Germinal center (tissue), 1 donor: Measurements from ENCODE around the gene DSCAML1.

ENCODE experiments used
- DNase-seq: peaks from one replicate; pipeline ENCODE4 v3.0.0; 2012; ENCODE audit warnings: mixed read lengths, low spot score

The DSCAML1 gene

GRCh38 chr11:117490911-117491310, 306.1 kb downstream of the DSCAML1 start:
- no peak for DNase-seq

GRCh38 chr11:117489999-117490679, 306.9 kb downstream of the DSCAML1 start:
- DNase-seq = no peak

DNA sequence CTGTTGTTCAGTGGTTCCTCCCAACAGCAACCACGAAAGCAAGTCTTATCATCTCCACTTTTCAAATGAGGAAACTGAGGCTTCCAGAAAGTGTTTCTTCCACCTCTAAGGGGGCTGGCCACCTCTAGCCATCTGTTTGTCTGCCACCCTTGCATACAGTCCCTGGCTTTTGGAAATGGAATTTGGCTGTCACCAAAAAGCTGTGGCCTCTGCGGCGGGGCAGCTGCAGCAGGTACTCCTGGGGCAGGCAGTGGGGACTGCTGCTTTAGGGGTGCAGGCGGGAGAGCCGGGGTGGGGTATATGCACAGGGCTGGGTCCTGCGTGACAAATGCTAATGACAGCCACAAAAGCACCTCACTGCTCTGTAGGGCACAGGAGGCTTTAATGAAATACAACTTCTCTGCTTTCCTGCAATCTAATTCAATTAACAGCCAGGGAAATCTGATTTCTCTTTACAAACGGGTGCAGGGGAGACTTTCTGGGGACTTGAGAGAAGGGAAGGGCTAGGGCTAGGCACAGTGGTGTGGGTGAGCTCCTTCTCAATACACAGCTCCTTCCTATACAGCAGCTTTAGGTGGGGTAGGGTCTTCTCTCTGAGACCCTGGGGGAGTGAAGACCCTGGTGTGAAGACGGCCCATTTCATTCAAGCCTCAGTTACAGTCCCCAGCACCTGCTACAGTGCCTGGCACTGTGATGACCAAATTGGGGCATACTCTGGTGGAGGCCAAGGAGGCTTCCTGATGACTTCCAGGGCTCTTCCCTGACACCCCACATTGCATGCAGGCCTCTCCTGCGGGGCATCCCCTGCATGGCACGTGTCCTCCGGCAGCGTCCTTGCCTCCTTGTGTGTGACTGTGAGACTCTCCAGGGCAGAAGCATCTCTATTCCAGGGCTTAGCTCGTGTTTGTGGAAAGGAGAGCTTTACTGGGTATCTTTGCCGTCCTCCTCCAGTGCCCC, 307.7 kb downstream of the DSCAML1 start:
- DNase-seq = no peak

DNA sequence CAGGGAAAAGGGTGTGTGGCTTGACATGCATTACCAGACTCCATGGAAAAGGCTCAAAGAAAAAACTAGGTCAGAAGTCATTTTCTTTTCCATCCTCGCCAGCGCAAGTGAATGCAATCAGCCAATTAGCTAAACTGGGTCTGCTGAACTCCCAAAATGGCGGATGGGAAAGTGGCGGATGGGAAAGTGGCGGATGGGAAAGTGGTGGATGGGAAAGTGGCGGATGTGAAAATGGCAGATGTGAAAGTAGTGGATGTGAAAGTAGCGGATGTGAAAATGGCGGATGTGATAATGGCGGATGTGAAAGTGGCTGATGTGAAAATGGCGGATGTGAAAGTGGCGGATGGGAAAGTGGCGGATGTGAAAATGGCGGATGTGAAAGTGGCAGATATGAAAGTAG, 311.0 kb downstream of the DSCAML1 start:
- DNase-seq = no peak

- no peak for DNase-seq
Observed at GRCh38 chr11:117484156-117484555, 312.9 kb downstream of the DSCAML1 start.

- DNase-seq = no peak
Observed at GRCh38 chr11:117483372-117483771, 313.6 kb downstream of the DSCAML1 start.

GRCh38 chr11:117482881-117483280, 314.1 kb downstream of the DSCAML1 start:
- no peak for DNase-seq

- no peak for DNase-seq
Observed at GRCh38 chr11:117481885-117482284, 315.1 kb downstream of the DSCAML1 start.

DNA sequence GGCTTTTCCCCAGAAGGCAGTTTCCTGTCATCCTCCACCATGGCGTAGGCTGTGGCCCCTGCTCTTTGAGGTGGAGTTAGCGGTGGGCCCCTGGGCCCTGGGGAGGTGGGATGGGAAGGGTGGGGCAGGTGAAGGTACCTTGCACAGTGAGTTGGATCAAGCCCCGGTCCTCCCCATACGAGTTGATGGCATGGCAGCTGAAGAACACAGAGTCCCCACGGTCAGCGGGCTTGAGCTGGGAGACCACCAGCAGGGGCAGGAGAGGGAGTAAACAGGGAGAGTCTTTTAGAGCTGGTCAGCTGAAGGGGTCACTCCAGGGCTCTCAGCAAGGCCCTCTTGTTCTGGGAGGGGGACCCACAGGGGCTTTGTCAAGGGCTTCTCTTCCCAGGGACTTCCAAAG, 316.0 kb downstream of the DSCAML1 start:
- DNase-seq = no peak

DNA sequence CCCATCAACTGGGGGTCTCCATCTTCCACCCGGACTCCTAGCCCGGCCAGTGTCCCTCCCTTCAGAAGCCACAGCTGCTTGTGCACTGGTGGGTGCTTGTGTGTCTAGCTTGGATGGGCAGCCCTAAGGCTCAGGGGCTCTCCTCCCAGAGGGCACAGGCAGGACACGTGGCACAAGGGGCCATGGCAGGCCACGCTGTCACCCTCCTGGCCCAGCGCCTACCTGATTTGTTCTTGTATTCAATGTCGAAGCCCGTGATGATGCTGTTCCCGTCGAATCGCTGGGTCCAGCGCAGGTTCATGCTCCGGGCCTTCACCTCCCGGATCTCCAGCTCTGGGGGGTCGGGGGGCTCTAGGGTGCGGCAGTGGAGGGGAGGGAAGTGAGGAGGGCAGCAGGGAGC, 316.8 kb downstream of the DSCAML1 start:
- DNase-seq = no peak

GRCh38 chr11:117479372-117479771, 317.6 kb downstream of the DSCAML1 start:
- DNase-seq = peak; percentile 62

GRCh38 chr11:117478926-117479325, 318.1 kb downstream of the DSCAML1 start:
- no peak for DNase-seq

DNA sequence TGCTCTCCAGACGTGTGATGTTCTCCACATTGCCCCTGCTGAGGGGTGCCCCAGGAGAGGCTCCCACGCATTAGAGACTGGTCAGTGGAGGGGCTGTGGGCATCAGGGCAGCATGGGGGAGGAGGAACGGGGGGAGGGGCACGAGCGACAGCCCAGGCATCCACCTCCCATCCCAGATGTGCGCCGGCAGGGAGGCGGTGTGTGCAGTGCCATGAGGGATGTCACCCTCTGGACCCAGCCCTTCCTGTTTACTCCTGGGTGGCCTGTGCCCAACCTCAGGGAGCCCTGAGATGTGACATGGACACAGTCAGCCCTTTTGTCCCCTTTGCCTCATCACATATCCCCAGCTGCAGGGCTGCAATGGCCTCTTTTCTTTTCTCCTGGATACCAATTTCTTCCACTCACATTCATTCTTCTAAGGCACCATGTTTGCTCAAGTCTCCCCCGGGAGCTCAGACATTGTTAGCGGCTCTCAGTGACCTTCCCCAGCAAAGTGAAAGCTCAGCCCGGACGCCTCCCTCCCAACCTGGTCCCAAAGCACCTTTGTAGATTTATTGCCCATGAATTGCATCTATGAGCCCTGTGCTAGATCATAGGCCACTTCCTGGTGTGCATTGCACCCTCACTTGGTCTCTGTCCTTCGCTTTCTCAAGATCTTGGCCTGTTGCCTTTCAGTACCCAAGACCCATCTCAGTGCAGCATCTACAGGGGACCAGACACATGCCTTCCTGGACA, 318.7 kb downstream of the DSCAML1 start:
- DNase-seq = no peak

- no peak for DNase-seq
Observed at GRCh38 chr11:117477721-117478120, 319.3 kb downstream of the DSCAML1 start.

DNA sequence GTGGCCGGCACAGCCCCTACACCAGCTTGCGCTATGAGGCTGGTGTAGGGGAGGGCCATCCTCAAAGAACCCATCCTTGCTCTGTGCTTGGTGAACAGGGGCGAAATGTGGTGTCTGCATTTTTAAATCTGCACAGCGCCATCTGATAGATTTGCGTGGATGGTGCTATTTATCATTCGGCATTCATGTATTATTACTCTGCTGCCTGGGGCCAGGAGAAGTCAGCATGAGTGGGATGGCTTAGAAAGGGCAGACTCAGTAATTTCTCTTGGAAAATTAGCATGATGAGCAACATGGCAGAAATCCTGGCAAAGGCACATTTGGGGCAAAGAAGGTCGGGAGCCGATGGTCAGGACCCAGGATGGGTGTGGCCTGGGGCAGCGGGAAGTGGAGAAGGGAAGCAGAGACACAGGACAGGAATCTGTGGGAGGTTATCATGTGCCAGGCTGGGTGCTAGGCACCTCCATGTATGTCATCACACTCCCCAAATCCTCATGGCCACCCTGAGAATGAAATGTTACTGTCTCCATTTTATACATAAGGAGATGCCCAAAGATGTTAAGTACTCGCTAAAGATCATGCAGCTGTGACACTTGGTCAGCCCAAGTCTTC, 320.4 kb downstream of the DSCAML1 start:
- no peak for DNase-seq

DNA sequence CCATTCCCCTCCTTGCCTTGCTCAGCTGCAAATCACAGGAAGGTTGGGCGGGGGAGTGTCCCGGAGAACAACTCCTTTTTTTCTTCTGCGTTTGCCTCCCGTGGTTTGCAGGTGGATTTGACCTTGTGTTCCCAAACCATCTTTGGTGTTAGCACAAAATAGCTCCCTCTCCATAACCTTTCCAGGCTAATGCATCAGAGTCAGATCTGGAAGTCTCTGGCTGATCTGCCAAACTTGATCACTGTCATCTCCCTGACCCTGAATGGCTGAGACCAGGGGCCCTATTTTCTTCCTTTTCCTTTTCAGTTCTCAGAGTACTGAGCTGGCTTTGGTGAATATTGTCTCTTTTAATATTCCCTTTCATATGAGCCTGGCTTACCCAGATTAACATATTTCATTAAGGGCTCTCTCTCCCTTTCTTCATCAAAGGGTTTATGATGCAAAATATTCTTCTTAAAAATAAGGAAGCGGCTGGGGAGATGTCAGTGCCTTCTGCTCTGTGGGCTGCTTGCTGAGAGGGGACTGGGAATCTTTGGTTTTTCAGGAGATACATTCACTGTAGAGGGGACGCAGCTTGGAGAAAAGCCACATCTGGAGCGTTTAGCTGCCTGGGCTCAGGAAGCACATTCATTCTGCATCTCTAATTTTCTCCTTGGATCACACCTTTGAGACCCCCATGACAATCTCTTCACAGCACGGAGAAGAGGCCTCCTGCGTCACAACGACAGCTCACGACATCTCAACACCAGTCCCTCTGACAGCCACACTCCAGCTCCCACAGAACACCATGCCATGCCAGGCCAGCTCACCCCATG, 321.1 kb downstream of the DSCAML1 start:
- no peak for DNase-seq

GRCh38 chr11:117473481-117474091, 323.4 kb downstream of the DSCAML1 start:
- no peak for DNase-seq

DNA sequence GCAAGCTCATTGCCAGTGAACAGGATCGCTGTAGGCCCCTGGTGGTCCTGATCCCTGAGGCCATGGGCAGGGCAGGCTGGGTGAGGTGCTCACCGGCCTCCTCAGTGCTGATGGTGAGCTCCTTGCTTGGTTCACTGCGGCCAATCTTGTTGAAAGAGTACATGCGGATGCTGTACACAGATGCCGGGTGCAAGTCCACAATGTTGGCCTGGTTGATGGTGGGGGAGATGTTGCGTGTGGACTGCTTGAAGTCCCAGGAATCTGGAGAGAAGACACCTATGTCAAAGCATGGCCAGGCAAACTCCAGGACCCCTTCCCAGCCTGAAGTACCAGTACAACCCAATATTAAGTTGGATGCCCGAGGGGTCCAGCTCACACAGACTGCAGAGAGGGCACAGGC, 325.2 kb downstream of the DSCAML1 start:
- no peak for DNase-seq

DNA sequence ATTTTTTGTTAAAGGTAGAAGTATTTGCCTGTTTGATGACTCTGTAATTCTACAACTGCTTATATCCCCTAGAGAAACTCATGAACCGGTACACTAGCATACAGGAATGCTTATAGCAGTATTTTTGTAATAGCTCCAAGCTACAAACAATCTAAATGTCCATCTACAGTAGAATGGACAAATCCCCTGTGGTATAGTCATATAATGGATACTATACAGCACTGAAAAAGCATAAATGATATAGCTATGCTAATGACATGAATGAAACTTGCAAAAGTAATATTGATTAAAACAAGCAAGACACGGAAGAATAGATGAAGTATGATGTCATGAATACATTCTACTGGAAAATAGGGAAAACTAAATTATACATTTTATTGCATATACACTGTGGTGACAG, 326.4 kb downstream of the DSCAML1 start:
- DNase-seq = no peak

GRCh38 chr11:117468888-117469287, 328.1 kb downstream of the DSCAML1 start:
- no peak for DNase-seq

GRCh38 chr11:117467770-117468169, 329.2 kb downstream of the DSCAML1 start:
- DNase-seq = no peak
